ENCODE data around the gene C2CD2. TPM values are rescaled to one million over a fixed set of nuclear protein-coding genes. Genes with fewer than 3 reads are reported as not detected.

Gene C2CD2
- total and polyA plus RNA-seq, 2 of the 4 experiments (the other 2 are of a cell fraction) = 15.6 to 25.3 TPM

DNA sequence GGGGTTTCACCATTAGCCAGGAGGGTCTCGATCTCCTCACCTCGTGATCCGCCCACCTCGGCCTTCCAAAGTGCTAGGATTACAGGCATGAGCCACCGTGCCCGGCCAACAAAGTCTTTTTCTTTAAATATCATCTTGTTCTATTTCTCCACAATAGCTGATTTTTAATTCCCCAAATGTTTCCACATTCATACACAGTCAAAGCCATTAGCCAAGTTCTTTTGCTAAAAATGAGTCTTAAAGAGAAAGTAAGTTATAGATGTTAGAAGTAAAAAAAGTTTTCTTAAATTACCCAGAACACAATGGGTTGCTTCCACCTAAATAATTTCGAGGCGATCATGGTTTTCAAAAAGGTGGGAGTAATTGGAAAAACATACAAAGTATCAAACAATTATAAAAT is 30.6 kb downstream of the C2CD2 start:
- H3K18ac ChIP-seq (ENCODE audit: low read depth, low read length) = no peak overlapping the region
- H3K79me1 ChIP-seq (ENCODE audit: low read depth in 1 of 2, low read length in 2 of 2) = peaks cover 21 to 46% of the 10 kb centered on the region in 2 experiments
- intact Hi-C loops (cut with micrococcal nuclease) (no loop called here), dilution Hi-C loops (cut with HindIII; ENCODE audit: low sequenced_read_pairs, unreplicated experiment) (no loop called here), in situ Hi-C loops (cut with MboI; ENCODE audit: low sequenced_read_pairs) (no loop called here)
- no peak overlapping the region for H4K8ac ChIP-seq (ENCODE audit: low read depth in 2 of 2, low read length in 2 of 2)
- ChIA-PET POLR2A (ENCODE audit: unreplicated experiment) (no interaction called here), CTCF (interaction anchor here (0.6 to 1.2 kb wide), 2 partner anchors 30 to 46 kb away, joined by 3 to 4 read pairs; no protein-coding TSS in a partner anchor)
- no peak overlapping the region for H3K4me3 ChIP-seq (ENCODE audit: insufficient read depth, low read depth, low read length)
- H3K9ac ChIP-seq (ENCODE audit: low read depth, low read length) = no peak overlapping the region
- no peaks in the 10 kb centered on the region for H4K20me1 ChIP-seq (ENCODE audit: insufficient read depth, low read length)
- H2AK9ac ChIP-seq (replicated peaks; ENCODE audit: low read depth, low read length, poor library complexity) = no peak overlapping the region
- H3K56ac ChIP-seq (ENCODE audit: extremely low read depth, insufficient read depth, low read length) = no peak overlapping the region
- no peak overlapping the region for H2AK5ac ChIP-seq (ENCODE audit: low read depth, low read length)
- no peaks in the 10 kb centered on the region for H3K27me3 ChIP-seq (ENCODE audit: control insufficient read depth, insufficient read depth, low read length)
- H3K4me2 ChIP-seq (ENCODE audit: low read depth, low read length) = no peak overlapping the region
- no peak overlapping the region for H3K23ac ChIP-seq (ENCODE audit: low read depth, low read length)
- BruUV-seq (replicated peaks) = no TSS peak
- no peak overlapping the region for H2BK120ac ChIP-seq (ENCODE audit: low read depth, low read length)
- DNase-seq (no peak), ATAC-seq (ENCODE audit: low read depth) (no peak)
- H4K5ac ChIP-seq (ENCODE audit: low read depth, low read length) = no peak overlapping the region
- WGBS, 2 experiments (ENCODE audit: extremely low coverage in 2 of 2, insufficient read length in 1 of 2) = 100% methylated on average over 1 of the region's 8 CpGs; no CpG with 5 or more reads in 1 of the 2 experiments
- peaks cover 14% of the 10 kb centered on the region for H3K4me1 ChIP-seq (ENCODE audit: control insufficient read depth, insufficient read depth, low read length)
- no peak overlapping the region for H2BK20ac ChIP-seq (ENCODE audit: low read depth, low read length)
- H3K4ac ChIP-seq (ENCODE audit: low read depth, low read length) = no peak overlapping the region
- H2BK15ac ChIP-seq (ENCODE audit: low read depth, low read length) = no peak overlapping the region
- peaks cover 16% of the 10 kb centered on the region for H3K9me1 ChIP-seq (ENCODE audit: insufficient read depth, low read length)
- no peak overlapping the region for H2AFZ ChIP-seq (replicated peaks; ENCODE audit: low read length, poor library complexity)
- no peak overlapping the region for H2BK5ac ChIP-seq (ENCODE audit: low read depth, low read length, poor library complexity, severe bottlenecking)
- H3K36me3 ChIP-seq (ENCODE audit: control insufficient read depth, insufficient read depth, low read length) = peaks cover 4% of the 10 kb centered on the region
- H3K9me3 ChIP-seq (ENCODE audit: control insufficient read depth, insufficient read depth, low read length) = no peaks in the 10 kb centered on the region
- H3K14ac ChIP-seq (replicated peaks; ENCODE audit: low read depth, low read length) = no peak overlapping the region
- H3K27ac ChIP-seq (ENCODE audit: insufficient read depth, low read length) = no peak overlapping the region
- TF ChIP-seq, protein P1, sequence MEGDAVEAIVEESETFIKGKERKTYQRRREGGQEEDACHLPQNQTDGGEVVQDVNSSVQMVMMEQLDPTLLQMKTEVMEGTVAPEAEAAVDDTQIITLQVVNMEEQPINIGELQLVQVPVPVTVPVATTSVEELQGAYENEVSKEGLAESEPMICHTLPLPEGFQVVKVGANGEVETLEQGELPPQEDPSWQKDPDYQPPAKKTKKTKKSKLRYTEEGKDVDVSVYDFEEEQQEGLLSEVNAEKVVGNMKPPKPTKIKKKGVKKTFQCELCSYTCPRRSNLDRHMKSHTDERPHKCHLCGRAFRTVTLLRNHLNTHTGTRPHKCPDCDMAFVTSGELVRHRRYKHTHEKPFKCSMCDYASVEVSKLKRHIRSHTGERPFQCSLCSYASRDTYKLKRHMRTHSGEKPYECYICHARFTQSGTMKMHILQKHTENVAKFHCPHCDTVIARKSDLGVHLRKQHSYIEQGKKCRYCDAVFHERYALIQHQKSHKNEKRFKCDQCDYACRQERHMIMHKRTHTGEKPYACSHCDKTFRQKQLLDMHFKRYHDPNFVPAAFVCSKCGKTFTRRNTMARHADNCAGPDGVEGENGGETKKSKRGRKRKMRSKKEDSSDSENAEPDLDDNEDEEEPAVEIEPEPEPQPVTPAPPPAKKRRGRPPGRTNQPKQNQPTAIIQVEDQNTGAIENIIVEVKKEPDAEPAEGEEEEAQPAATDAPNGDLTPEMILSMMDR (conservative IDR thresholded peaks at IDR 0.05; ENCODE audit: low read depth, low read length) = no peak
- TF ChIP-seq FOS (IDR thresholded peaks at IDR 0.05; ENCODE audit: low read depth, low read length) = no peak
- TF ChIP-seq CHD1 (IDR thresholded peaks at IDR 0.05; ENCODE audit: low read depth, low read length) = no peak
- TF ChIP-seq, protein P2, sequence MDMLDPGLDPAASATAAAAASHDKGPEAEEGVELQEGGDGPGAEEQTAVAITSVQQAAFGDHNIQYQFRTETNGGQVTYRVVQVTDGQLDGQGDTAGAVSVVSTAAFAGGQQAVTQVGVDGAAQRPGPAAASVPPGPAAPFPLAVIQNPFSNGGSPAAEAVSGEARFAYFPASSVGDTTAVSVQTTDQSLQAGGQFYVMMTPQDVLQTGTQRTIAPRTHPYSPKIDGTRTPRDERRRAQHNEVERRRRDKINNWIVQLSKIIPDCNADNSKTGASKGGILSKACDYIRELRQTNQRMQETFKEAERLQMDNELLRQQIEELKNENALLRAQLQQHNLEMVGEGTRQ (IDR thresholded peaks at IDR 0.05; ENCODE audit: low read depth, low read length) = no peak
- TF ChIP-seq POLR2A (IDR thresholded peaks at IDR 0.05; ENCODE audit: low read depth, low read length) = no peak
- TF ChIP-seq MAZ (IDR thresholded peaks at IDR 0.05; ENCODE audit: borderline replicate concordance, low read depth, low read length) = no peak
- no peak for TF ChIP-seq BHLHE40 (IDR thresholded peaks at IDR 0.05; ENCODE audit: low read depth, low read length)
- no peak for TF ChIP-seq CEBPB (IDR thresholded peaks at IDR 0.05; ENCODE audit: low read depth, low read length)
- TF ChIP-seq MAFK (IDR thresholded peaks at IDR 0.05; ENCODE audit: low read depth, low read length) = no peak
- TF ChIP-seq MXI1 (IDR thresholded peaks at IDR 0.05; ENCODE audit: borderline replicate concordance, low read depth, low read length) = no peak
- TF ChIP-seq RFX5 (IDR thresholded peaks at IDR 0.05; ENCODE audit: low read depth, low read length) = no peak
- TF ChIP-seq, protein P3, sequence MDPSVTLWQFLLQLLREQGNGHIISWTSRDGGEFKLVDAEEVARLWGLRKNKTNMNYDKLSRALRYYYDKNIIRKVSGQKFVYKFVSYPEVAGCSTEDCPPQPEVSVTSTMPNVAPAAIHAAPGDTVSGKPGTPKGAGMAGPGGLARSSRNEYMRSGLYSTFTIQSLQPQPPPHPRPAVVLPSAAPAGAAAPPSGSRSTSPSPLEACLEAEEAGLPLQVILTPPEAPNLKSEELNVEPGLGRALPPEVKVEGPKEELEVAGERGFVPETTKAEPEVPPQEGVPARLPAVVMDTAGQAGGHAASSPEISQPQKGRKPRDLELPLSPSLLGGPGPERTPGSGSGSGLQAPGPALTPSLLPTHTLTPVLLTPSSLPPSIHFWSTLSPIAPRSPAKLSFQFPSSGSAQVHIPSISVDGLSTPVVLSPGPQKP (IDR thresholded peaks at IDR 0.05; ENCODE audit: borderline replicate concordance, low read depth, low read length) = no peak
- no peak for TF ChIP-seq SMC3 (IDR thresholded peaks at IDR 0.05; ENCODE audit: low read depth, low read length)
- TF ChIP-seq RAD21 (IDR thresholded peaks at IDR 0.05; ENCODE audit: low read length) = no peak
- no peak for TF ChIP-seq RCOR1 (IDR thresholded peaks at IDR 0.05; ENCODE audit: insufficient replicate concordance, low read length)
- no peak for TF ChIP-seq NFE2L2 (IDR thresholded peaks at IDR 0.05; ENCODE audit: low read depth, low read length)
- H4K91ac ChIP-seq (ENCODE audit: insufficient read depth, low read depth, low read length) = no peak overlapping the region
